ENCODE measurements around the gene CDK2.

DNA sequence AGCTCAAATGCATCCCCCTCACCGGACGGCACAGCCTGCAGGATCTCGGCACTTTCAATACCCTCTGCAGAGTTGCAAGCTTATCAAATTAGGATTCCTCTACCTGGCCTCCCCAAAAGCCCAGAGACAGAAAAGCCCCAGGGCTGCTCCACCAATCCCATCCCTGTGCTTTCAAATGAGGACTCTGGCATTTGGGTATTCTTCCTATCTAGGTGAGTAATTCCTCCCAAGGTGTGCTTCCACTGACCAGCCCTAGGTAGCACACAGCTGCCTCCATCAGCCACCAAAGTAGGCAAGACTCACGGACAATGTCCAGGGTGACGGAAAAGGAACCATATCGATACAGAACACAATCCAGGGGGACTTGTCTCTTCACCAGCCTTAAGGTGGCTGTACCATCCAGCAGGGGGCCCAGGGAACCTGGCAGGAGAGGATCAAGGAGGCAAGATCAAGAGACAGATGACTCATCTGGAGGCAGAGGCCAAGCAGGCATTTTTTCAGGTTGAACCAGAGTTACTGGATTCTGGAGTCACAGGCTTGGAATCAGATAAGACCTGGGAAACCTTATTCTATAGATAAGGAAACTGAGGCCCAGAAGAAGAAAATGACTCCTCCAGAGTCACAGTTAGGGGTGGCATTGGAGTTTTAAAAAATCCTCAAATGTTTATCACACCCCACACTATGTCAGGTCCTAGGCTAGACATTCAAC lies 10.7 kb upstream of the CDK2 start:
- TF ChIP-seq, protein P1, sequence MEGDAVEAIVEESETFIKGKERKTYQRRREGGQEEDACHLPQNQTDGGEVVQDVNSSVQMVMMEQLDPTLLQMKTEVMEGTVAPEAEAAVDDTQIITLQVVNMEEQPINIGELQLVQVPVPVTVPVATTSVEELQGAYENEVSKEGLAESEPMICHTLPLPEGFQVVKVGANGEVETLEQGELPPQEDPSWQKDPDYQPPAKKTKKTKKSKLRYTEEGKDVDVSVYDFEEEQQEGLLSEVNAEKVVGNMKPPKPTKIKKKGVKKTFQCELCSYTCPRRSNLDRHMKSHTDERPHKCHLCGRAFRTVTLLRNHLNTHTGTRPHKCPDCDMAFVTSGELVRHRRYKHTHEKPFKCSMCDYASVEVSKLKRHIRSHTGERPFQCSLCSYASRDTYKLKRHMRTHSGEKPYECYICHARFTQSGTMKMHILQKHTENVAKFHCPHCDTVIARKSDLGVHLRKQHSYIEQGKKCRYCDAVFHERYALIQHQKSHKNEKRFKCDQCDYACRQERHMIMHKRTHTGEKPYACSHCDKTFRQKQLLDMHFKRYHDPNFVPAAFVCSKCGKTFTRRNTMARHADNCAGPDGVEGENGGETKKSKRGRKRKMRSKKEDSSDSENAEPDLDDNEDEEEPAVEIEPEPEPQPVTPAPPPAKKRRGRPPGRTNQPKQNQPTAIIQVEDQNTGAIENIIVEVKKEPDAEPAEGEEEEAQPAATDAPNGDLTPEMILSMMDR (IDR thresholded peaks at IDR 0.05; ENCODE audit: poor library complexity), result peak; percentile 39
- TF ChIP-seq EZH2phosphoT487 (IDR thresholded peaks at IDR 0.05; ENCODE audit: low read depth, severe bottlenecking, unreplicated experiment) (no peak), EZH2 (IDR thresholded peaks at IDR 0.05; ENCODE audit: borderline replicate concordance) (no peak)
